HepG2 (cell line): ENCODE data around the gene CD109.

Experiments used
- AKNA ChIP-seq: sonication (generic); formaldehyde crosslinking; IDR thresholded peaks from 2 replicates; pipeline ENCODE4 v1.4.0; 2020; ENCODE audit warnings: missing genetic modification reagents, borderline replicate concordance
- ATF3 ChIP-seq: sonication (generic); formaldehyde crosslinking; IDR thresholded peaks from 2 replicates; pipeline ENCODE4 v1.4.0; 2020; ENCODE audit warnings: missing genetic modification reagents
- ELF1 ChIP-seq: sonication (generic); formaldehyde crosslinking; IDR thresholded peaks from 2 replicates; pipeline ENCODE4 v1.4.0; 2020; ENCODE audit warnings: missing genetic modification reagents
- GTF2F1 ChIP-seq: fragments of 150-350 bp; IDR thresholded peaks from 2 replicates; pipeline ENCODE4 v1.6.1; 2014; ENCODE audit warnings: low read length
- NFYB ChIP-seq: sonication (generic); formaldehyde crosslinking; IDR thresholded peaks from 2 replicates; pipeline ENCODE4 v1.4.0; 2020; ENCODE audit warnings: missing genetic modification reagents
- POGZ ChIP-seq: sonication (generic); formaldehyde crosslinking; IDR thresholded peaks from 2 replicates; pipeline ENCODE4 v1.4.0; 2020; ENCODE audit warnings: mild to moderate bottlenecking, missing genetic modification reagents
- PRDM10 ChIP-seq: sonication (generic); formaldehyde crosslinking; IDR thresholded peaks from 2 replicates; pipeline ENCODE4 v1.4.0; 2020; ENCODE audit warnings: low read depth, missing genetic modification reagents
- U2AF1 ChIP-seq: fragments of 200-400 bp; formaldehyde crosslinking; optimal IDR thresholded peaks from 2 replicates; pipeline ENCODE3; 2017; ENCODE audit warnings: mild to moderate bottlenecking, low read depth, low read length
- XRCC5 ChIP-seq: fragments of 200-400 bp; formaldehyde crosslinking; optimal IDR thresholded peaks from 2 replicates; pipeline ENCODE3; 2017; ENCODE audit warnings: mild to moderate bottlenecking, low read length
- ZMAT3 ChIP-seq: sonication (generic); formaldehyde crosslinking; conservative IDR thresholded peaks from 2 replicates; pipeline ENCODE4 v1.7.0; 2021; ENCODE audit warnings: missing genetic modification reagents
- ZNF12 ChIP-seq: sonication (generic); formaldehyde crosslinking; IDR thresholded peaks from 2 replicates; pipeline ENCODE4 v1.5.0; 2020; ENCODE audit warnings: missing genetic modification reagents
- ZNF138 ChIP-seq: sonication (generic); formaldehyde crosslinking; IDR thresholded peaks from 2 replicates; pipeline ENCODE4 v1.5.0; 2020; ENCODE audit warnings: mild to moderate bottlenecking, low read depth, missing genetic modification reagents
- ZNF510 ChIP-seq: sonication (generic); formaldehyde crosslinking; IDR thresholded peaks from 2 replicates; pipeline ENCODE4 v1.4.0; 2020; ENCODE audit warnings: low read depth, mild to moderate bottlenecking, missing genetic modification reagents

- TF ChIP-seq ELF1 (CRISPR knock-in tag) (no peak), ZNF12 (no peak), GTF2F1 (no peak), ATF3 (CRISPR knock-in tag) (no peak), POGZ (CRISPR knock-in tag) (no peak), PRDM10 (no peak), NFYB (CRISPR knock-in tag) (no peak), U2AF1 (no peak), ZMAT3 (CRISPR knock-in tag) (no peak), ZNF138 (CRISPR knock-in tag) (no peak), AKNA (CRISPR knock-in tag) (no peak), XRCC5 (no peak), ZNF510 (CRISPR knock-in tag) (no peak)
Measured at GRCh38 chr6:73743556-73743955, 47.6 kb downstream of the CD109 start.
